Measurements from ENCODE around the gene ZNF175.

- TF ChIP-seq CTCF (IDR thresholded peaks at IDR 0.05; ENCODE audit: poor library complexity) (no peak), EZH2phosphoT487 (IDR thresholded peaks at IDR 0.05; ENCODE audit: low read depth, severe bottlenecking, unreplicated experiment) (no peak), EZH2 (IDR thresholded peaks at IDR 0.05; ENCODE audit: borderline replicate concordance) (no peak)
These were observed 19.2 kb upstream of the ZNF175 start for GRCh38 chr19:51551673-51552432.

All from hepatocyte (in vitro differentiated cells).